ENCODE measurements around the gene ZFP30. TPM values are rescaled to one million over a fixed set of nuclear protein-coding genes. Genes with fewer than 3 reads are reported as not detected.
"Not testable (repeated sequence)": the region's sequence is repeated elsewhere in the genome, so short reads cannot be mapped to it uniquely, and the experiment has no call there.

Gene ZFP30
- total RNA-seq, 1 experiment from 2014 or later, result 10.1 TPM

DNA sequence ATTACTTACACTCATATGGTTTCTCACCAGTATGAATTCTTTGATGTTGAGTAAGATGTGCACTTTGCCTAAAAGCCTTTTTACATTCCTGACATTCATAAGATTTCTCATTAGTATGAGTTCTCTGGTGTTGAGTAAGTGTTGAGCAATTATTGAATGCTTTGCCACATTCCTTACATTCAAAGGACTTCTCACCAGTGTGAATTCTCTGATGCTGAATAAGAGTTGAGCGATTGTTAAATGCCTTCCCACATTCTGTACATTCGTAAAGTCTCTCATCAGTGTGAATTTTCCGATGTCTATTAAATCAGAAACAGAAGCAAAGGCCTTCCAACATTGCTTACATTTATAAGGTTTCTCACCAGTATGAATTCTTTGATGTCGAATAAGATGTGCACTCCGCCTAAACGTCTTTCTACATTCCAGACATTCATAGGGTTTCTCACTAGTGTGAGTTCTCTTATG, 14.2 kb upstream of the ZFP30 start:
- Histone ChIP-seq H2BK120ac (ENCODE audit: low read depth, low read length, poor library complexity, severe bottlenecking) (no peak overlapping the region), H4K91ac (ENCODE audit: insufficient read length, low read depth, low read length) (no peak overlapping the region), H4K5ac (ENCODE audit: insufficient read length, low read depth, low read length) (no peak overlapping the region), H2AK5ac (ENCODE audit: insufficient read length, low read length) (no peak overlapping the region), H3K56ac (ENCODE audit: insufficient read length, low read depth, low read length) (no peak overlapping the region), H3K4me1 (ENCODE audit: insufficient read depth, low read length) (no peaks in the 10 kb centered on the region), H3K27ac (ENCODE audit: insufficient read length, low read depth, low read length) (no peak overlapping the region), H4K20me1 (ENCODE audit: control insufficient read depth, insufficient read depth, insufficient read length) (no peaks in the 10 kb centered on the region), H3K14ac (ENCODE audit: insufficient read depth, low read length) (no peak overlapping the region), H2BK12ac (ENCODE audit: insufficient read length, low read depth, low read length) (no peak overlapping the region), H3K9ac (ENCODE audit: extremely low read depth, insufficient read length, low read length) (no peak overlapping the region), H2BK20ac (ENCODE audit: low read depth, low read length, poor library complexity, severe bottlenecking) (no peak overlapping the region), H3K27me3 (ENCODE audit: insufficient read depth, low read length) (no peaks in the 10 kb centered on the region), H3T11ph (ENCODE audit: low read length) (no peak overlapping the region), H3K79me1 (ENCODE audit: insufficient read depth, low read depth, low read length, poor library complexity, severe bottlenecking) (no peaks in the 10 kb centered on the region), H2BK15ac (ENCODE audit: low read depth, low read length) (no peak overlapping the region), H2BK5ac (ENCODE audit: insufficient read length, low read length) (no peak overlapping the region), H3K18ac (ENCODE audit: insufficient read length, low read depth, low read length) (no peak overlapping the region), H4K8ac (replicated peaks; ENCODE audit: insufficient read length, low read depth, low read length) (no peak overlapping the region), H2AFZ (ENCODE audit: low read length) (no peak overlapping the region), H3K23me2 (ENCODE audit: insufficient read length, low read depth, low read length, poor library complexity, severe bottlenecking) (no peaks in the 10 kb centered on the region), H3K9me3 (ENCODE audit: control insufficient read depth, low read depth, low read length) (peaks cover 35% of the 10 kb centered on the region), H3K79me2 (ENCODE audit: insufficient read depth, low read length) (no peaks in the 10 kb centered on the region), H3K4ac (ENCODE audit: low read depth, low read length) (no peak overlapping the region), H3K4me2 (ENCODE audit: insufficient read depth, insufficient read length, low read length) (no peak overlapping the region), H3K23ac (ENCODE audit: insufficient read length, low read depth, low read length) (no peak overlapping the region)
- Mint-ChIP-seq H3K4me1 (no peaks in the 10 kb centered on the region), H3K9me3 (peaks cover 76 to 88% of the 10 kb centered on the region in 2 experiments), H3K36me3 (ENCODE audit: insufficient read depth in 1 of 3, low read depth in 3 of 3) (peaks cover 0 to 29% (median 11%) of the 10 kb centered on the region in 3 experiments; a peak in 6 of 7 replicates), H3K27me3 (ENCODE audit: low read depth) (no peaks in the 10 kb centered on the region), H3K27ac (no peak overlapping the region), H3K4me3 (no peak overlapping the region)
- DNase-seq, result no peak
- no peak for TF ChIP-seq CTCF (conservative IDR thresholded peaks at IDR 0.05)
- WGBS (ENCODE audit: extremely low coverage, insufficient read length, low lambda C conversion rate), result no CpG with 5 or more reads among the region's 6 CpGs

GRCh38 chr19:37657157-37657556, 1.9 kb upstream of the ZFP30 start:
- H3K23me2 ChIP-seq (ENCODE audit: insufficient read length, low read depth, low read length, poor library complexity, severe bottlenecking), result peaks cover 14% of the 10 kb centered on the region
- H3K23ac ChIP-seq (ENCODE audit: insufficient read length, low read depth, low read length); H2BK20ac ChIP-seq (ENCODE audit: low read depth, low read length, poor library complexity, severe bottlenecking); H3K9ac ChIP-seq (ENCODE audit: extremely low read depth, insufficient read length, low read length); H3K27ac ChIP-seq (ENCODE audit: insufficient read length, low read depth, low read length); H3T11ph ChIP-seq (ENCODE audit: low read length); H4K8ac ChIP-seq (replicated peaks; ENCODE audit: insufficient read length, low read depth, low read length); H3K14ac ChIP-seq (ENCODE audit: insufficient read depth, low read length); H4K91ac ChIP-seq (ENCODE audit: insufficient read length, low read depth, low read length); H3K4me1 ChIP-seq (ENCODE audit: insufficient read depth, low read length); H4K20me1 ChIP-seq (ENCODE audit: control insufficient read depth, insufficient read depth, insufficient read length); H2BK12ac ChIP-seq (ENCODE audit: insufficient read length, low read depth, low read length); H3K27ac Mint-ChIP-seq; H3K9me3 ChIP-seq (ENCODE audit: control insufficient read depth, low read depth, low read length); H3K79me1 ChIP-seq (ENCODE audit: insufficient read depth, low read depth, low read length, poor library complexity, severe bottlenecking); H3K79me2 ChIP-seq (ENCODE audit: insufficient read depth, low read length); H2BK120ac ChIP-seq (ENCODE audit: low read depth, low read length, poor library complexity, severe bottlenecking); H3K27me3 Mint-ChIP-seq (ENCODE audit: low read depth); H3K56ac ChIP-seq (ENCODE audit: insufficient read length, low read depth, low read length); H3K36me3 Mint-ChIP-seq (ENCODE audit: insufficient read depth in 1 of 3, low read depth in 3 of 3); H3K4ac ChIP-seq (ENCODE audit: low read depth, low read length); DNase-seq; H3K27me3 ChIP-seq (ENCODE audit: insufficient read depth, low read length); H2AFZ ChIP-seq (ENCODE audit: low read length); H4K5ac ChIP-seq (ENCODE audit: insufficient read length, low read depth, low read length); H3K4me2 ChIP-seq (ENCODE audit: insufficient read depth, insufficient read length, low read length); H3K18ac ChIP-seq (ENCODE audit: insufficient read length, low read depth, low read length); H2BK15ac ChIP-seq (ENCODE audit: low read depth, low read length); H2BK5ac ChIP-seq (ENCODE audit: insufficient read length, low read length); H2AK5ac ChIP-seq (ENCODE audit: insufficient read length, low read length): not testable (repeated sequence)
- peaks cover 17 to 21% of the 10 kb centered on the region in 2 experiments for H3K9me3 Mint-ChIP-seq
- peaks cover 18 to 19% of the 10 kb centered on the region in 2 experiments for H3K4me1 Mint-ChIP-seq
- no CpG with 5 or more reads among the region's 8 CpGs for WGBS (ENCODE audit: extremely low coverage, insufficient read length, low lambda C conversion rate)
- peak overlapping the region; percentile 65 to 75; a peak in 3 of 5 replicates for H3K4me3 Mint-ChIP-seq

Data from H9 (cell line).